Aorta (tissue), 5 donors: ENCODE results near the gene PLD1. TPM values are rescaled to one million over a fixed set of nuclear protein-coding genes. Genes with fewer than 3 reads are reported as not detected.

Experiments
- ATAC-seq: fragments of 200-7000 bp; cut with Tn5 transposase; one replicate; pipeline ENCODE4 v1.9.1; 2022; ENCODE audit warnings: moderate library complexity; ENCODE audit not compliant: low FRiP score
- DNase-seq, 2 donors: peaks; one replicate each; pipeline ENCODE4 v3.0.0-alpha.2; 2020
- H3K27ac ChIP-seq, 2 donors: one replicate each; pipeline ENCODE4 v1.5.1; 2013; ENCODE audit warnings: low read length in 2 of 2, mild to moderate bottlenecking in 2 of 2, moderate library complexity in 2 of 2, control low read depth in 1 of 2, inconsistent platforms in 1 of 2, low read depth in 1 of 2
- H3K27me3 ChIP-seq, 2 donors: one replicate each; pipeline ENCODE4 v1.6.1; 2013; ENCODE audit warnings: control low read depth in 1 of 2, low read length in 1 of 2, mild to moderate bottlenecking in 1 of 2, moderate library complexity in 1 of 2; ENCODE audit not compliant: insufficient read depth in 2 of 2, control insufficient read depth in 1 of 2
- H3K36me3 ChIP-seq, 2 donors: one replicate each; pipeline ENCODE4 v1.6.1; 2013; ENCODE audit warnings: control low read depth in 1 of 2, low read length in 1 of 2, mild to moderate bottlenecking in 1 of 2; ENCODE audit not compliant: insufficient read depth in 2 of 2, control insufficient read depth in 1 of 2
- H3K4me1 ChIP-seq, 2 donors: one replicate each; pipeline ENCODE4 v1.6.1; 2013; ENCODE audit warnings: low read length in 2 of 2, control low read depth in 1 of 2, mild to moderate bottlenecking in 1 of 2, moderate library complexity in 1 of 2; ENCODE audit not compliant: insufficient read depth in 2 of 2, control insufficient read depth in 1 of 2
- H3K4me3 ChIP-seq, 2 donors: one replicate each; pipeline ENCODE4 v1.5.1; 2013; ENCODE audit warnings: low read length in 2 of 2, control low read depth in 1 of 2, mild to moderate bottlenecking in 1 of 2
- H3K9me3 ChIP-seq: one replicate; pipeline ENCODE4 v1.6.1; 2013; ENCODE audit warnings: mild to moderate bottlenecking, low read length; ENCODE audit not compliant: control insufficient read depth
- WGBS, 2 donors: extraction: QIAGEN DNeasy Blood & Tissue Kit; methylation state at CpG; one replicate each; pipeline ENCODE4 v1.1.7; 2013; 5-methylcytosine and 5-hydroxymethylcytosine counted together
- intact Hi-C, 2 donors: fragments of 100-400 bp; cut with DNase I; formaldehyde crosslinking; loops; one replicate each; pipeline versions ENCODE4 v1.14.2 to v1.15.0; 2022
- polyA plus RNA-seq, 2 donors: library from polyadenylated mRNA; stranded (reverse); fragments of 200-250 nt; gene quantifications; one replicate each; pipeline ENCODE4 v1.2.3, GENCODE V29; 2013
- total RNA-seq, 2 donors: library from RNA; stranded (reverse); fragmentation: NEBNext Ultra II Directional; extraction: Animal tissue kit (Norgen Biotek cat#: 25700); gene quantifications; one replicate each; pipeline ENCODE4 v1.2.1, GENCODE V29; 2021
- donor health status: healthy with polysubstance abuse.
- donor health status: Bipolar disorder and iron deficiency.
- donor health status: DM: no; HTN: no; CAD: no.
- donor health status: DM: no; HTN: no; CAD: no.
- donor health status: DM: yes; HTN: yes; CAD: no.

Gene PLD1
- total and polyA plus RNA-seq, 4 donors: 19.1 to 41.3 (median 25.6) TPM

GRCh38 chr3:171649911-171650592 lies 160.2 kb downstream of the PLD1 start:
- no peaks in the 10 kb centered on the region for H3K36me3 ChIP-seq
- no peaks in the 10 kb centered on the region for H3K27me3 ChIP-seq
- H3K9me3 ChIP-seq: no peaks in the 10 kb centered on the region
- ATAC-seq: no peak
- intact Hi-C loops: loop anchor here (5.0 to 10.0 kb wide), 3 partner anchors 692 to 827 kb away; no protein-coding TSS in a partner anchor
- H3K4me3 ChIP-seq: no peak overlapping the region
- peaks cover 0 to 5% of the 10 kb centered on the region in 2 donors for H3K4me1 ChIP-seq
- DNase-seq: peak in 1 of 2 donors; percentile 50
- peak overlapping the region in 1 of 2 donors; percentile 71 for H3K27ac ChIP-seq
- WGBS, 2 donors: 70 to 75% methylated on average over 10 of the region's 10 CpGs

GRCh38 chr3:171649267-171649666 lies 161.0 kb downstream of the PLD1 start:
- ATAC-seq (no peak), DNase-seq (no peak)
- Histone ChIP-seq H3K27ac (no peak overlapping the region), H3K4me3 (no peak overlapping the region), H3K4me1 (peaks cover 0 to 4% of the 10 kb centered on the region in 2 donors), H3K9me3 (no peaks in the 10 kb centered on the region), H3K36me3 (no peaks in the 10 kb centered on the region), H3K27me3 (no peaks in the 10 kb centered on the region)
- intact Hi-C loops: loop anchor here (5.0 to 10.0 kb wide), 3 partner anchors 693 to 828 kb away; no protein-coding TSS in a partner anchor
- 69 to 73% methylated on average over 4 of the region's 4 CpGs for WGBS, 2 donors

GRCh38 chr3:171648069-171648468 lies 162.2 kb downstream of the PLD1 start:
- Histone ChIP-seq H3K36me3 (no peaks in the 10 kb centered on the region), H3K4me3 (no peak overlapping the region), H3K4me1 (peaks cover 0 to 4% of the 10 kb centered on the region in 2 donors), H3K27me3 (no peaks in the 10 kb centered on the region), H3K9me3 (no peaks in the 10 kb centered on the region), H3K27ac (no peak overlapping the region)
- DNase-seq: no peak
- intact Hi-C loops: loop anchor here (5.0 to 10.0 kb wide), 3 partner anchors 694 to 829 kb away; no protein-coding TSS in a partner anchor
- ATAC-seq: no peak

DNA sequence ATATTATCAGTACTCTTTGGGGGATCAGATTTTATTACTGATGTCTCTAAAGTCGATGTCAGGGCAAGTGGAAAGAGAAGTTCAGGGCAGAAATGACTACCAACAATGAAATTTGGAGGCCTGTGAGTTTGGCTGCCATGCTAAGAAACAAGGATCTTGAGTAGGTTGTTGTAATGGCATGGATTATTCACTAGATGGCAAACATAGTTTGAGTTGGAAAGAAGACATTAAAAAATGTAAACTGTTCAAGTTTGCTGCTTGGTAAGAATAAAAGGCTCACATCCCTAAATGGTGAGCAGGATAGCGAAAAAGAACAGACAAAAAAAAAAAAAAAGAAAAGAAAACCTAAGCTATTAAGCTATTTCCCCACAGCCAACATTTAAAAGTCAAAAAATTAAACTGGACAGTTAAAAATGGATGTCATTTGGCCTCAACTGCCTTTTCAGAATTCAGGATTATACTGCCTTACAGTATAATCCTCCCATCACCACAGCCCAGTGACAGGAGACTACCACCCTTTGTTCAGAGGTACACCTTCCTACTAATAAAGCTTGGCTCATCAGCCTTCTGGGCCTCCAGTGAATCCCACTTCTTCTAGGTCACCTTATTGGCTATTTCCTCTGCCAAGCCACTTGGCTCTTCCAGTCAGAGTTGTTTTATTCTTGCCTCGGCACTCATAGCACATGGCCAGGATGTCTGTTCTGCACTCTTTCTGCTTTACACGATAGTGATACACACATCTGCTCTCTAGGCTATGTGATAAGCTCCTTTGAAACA lies 163.7 kb downstream of the PLD1 start:
- peaks cover 0 to 2% of the 10 kb centered on the region in 2 donors for H3K36me3 ChIP-seq
- intact Hi-C loops: loop anchor here (2.0 to 10.0 kb wide), 5 partner anchors 124 to 831 kb away; no protein-coding TSS in a partner anchor
- peaks cover 0 to 4% of the 10 kb centered on the region in 2 donors for H3K4me1 ChIP-seq
- no peaks in the 10 kb centered on the region for H3K9me3 ChIP-seq
- DNase-seq (no peak), ATAC-seq (peak; percentile 70)
- no peaks in the 10 kb centered on the region for H3K27me3 ChIP-seq
- WGBS, 2 donors: 2 to 8% methylated on average over 4 of the region's 4 CpGs
- H3K4me3 ChIP-seq: no peak overlapping the region
- H3K27ac ChIP-seq: peak overlapping the region in 1 of 2 donors; percentile 44

GRCh38 chr3:171644681-171645080 lies 165.6 kb downstream of the PLD1 start:
- WGBS, 2 donors: 33 to 48% methylated on average over 8 of the region's 8 CpGs
- peaks cover 0 to 4% of the 10 kb centered on the region in 2 donors for H3K4me1 ChIP-seq

DNA sequence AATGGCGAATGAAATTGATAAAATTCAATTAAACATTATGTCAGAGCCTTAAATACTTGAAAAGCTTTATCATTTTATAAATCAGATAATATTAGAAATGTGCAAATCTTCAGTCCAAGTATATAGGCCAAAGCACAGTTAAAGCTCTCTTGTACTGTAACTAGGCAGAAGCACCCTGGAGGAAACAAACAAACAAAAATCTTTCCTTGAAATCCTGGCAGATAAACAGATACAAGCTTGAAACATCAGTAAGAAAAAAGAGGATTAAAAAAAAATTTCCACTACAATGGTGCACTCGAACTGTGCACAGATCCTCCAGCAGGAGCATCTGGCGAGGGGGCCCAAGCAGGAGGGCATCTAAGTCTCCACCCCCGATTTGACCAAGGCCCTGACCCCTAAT lies 166.6 kb downstream of the PLD1 start:
- Histone ChIP-seq H3K4me3 (no peak overlapping the region), H3K9me3 (no peaks in the 10 kb centered on the region), H3K27me3 (no peaks in the 10 kb centered on the region), H3K27ac (no peak overlapping the region), H3K36me3 (peaks cover under 1 to 4% of the 10 kb centered on the region in 2 donors), H3K4me1 (peaks cover 0 to 4% of the 10 kb centered on the region in 2 donors)
- no peak for ATAC-seq
- WGBS, 2 donors: 84 to 86% methylated on average over 4 of the region's 4 CpGs
- intact Hi-C loops: loop anchor here in 1 of 2 donors (10.0 kb wide), 1 partner anchor 701 kb away; no protein-coding TSS in a partner anchor
- DNase-seq: no peak

More at GRCh38 chr3:171644681-171645080, 165.6 kb downstream of the PLD1 start:
- DNase-seq: no peak
- no peak overlapping the region for H3K4me3 ChIP-seq
- no peaks in the 10 kb centered on the region for H3K9me3 ChIP-seq
- ATAC-seq: no peak
- peaks cover 0 to 3% of the 10 kb centered on the region in 2 donors for H3K36me3 ChIP-seq
- no peak overlapping the region for H3K27ac ChIP-seq
- no peaks in the 10 kb centered on the region for H3K27me3 ChIP-seq
- intact Hi-C loops: loop anchor here (5.0 to 10.0 kb wide), 3 partner anchors 698 to 833 kb away; no protein-coding TSS in a partner anchor

- H3K4me1 ChIP-seq: peaks cover 0 to 4% of the 10 kb centered on the region in 2 donors
- intact Hi-C loops: loop anchor here in 1 of 2 donors (10.0 kb wide), 1 partner anchor 702 kb away; no protein-coding TSS in a partner anchor
- WGBS, 2 donors: 69 to 72% methylated on average over 2 of the region's 2 CpGs
These were observed 167.2 kb downstream of the PLD1 start for GRCh38 chr3:171643033-171643432.

DNA sequence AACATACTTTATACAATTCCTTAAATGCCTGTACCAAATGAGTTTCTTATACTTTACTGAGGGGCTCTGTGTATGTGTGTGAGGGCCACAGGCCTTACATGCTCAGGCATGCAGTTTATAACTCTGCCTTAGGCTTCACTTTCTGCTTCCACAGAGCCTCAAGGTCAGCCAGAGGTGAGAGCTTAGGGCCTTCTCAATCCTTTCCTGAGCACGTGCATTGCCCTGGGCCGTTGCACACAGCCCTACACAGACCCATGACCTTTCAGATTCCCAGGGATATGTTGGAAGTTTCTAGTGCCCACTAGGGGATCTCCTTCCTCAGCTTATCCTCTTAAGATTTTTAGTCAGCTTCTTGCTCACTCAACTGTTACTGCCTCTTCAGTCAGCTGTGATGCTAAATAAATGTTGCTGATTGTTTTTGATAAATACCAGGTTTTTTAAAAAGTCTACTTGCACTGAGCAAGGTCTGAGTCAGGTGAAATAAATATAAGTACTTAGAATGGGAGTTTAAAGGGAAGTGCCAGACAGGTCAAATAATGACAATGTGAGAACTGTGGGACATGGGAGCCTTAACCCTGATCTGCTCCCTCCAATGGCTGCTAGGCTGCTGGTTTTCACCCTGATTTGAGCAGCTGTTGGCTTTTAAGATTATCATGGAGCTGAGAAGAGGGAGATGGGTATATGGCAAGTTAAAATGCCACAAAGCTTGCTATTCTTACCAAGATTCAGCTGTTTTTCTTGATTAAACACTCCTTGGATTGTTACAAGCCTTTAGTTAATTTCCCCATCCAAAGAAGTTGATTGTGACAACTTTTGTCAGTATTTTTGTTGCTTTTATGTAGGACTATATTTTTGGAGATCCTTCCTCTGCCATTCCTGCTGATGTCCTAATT lies 169.5 kb downstream of the PLD1 start:
- intact Hi-C loops: loop anchor here in 1 of 2 donors (10.0 kb wide), 1 partner anchor 704 kb away; no protein-coding TSS in a partner anchor
- 23 to 25% methylated on average over 2 of the region's 2 CpGs for WGBS, 2 donors

More at GRCh38 chr3:171643033-171643432, 167.2 kb downstream of the PLD1 start:
- Histone ChIP-seq H3K27ac (no peak overlapping the region), H3K27me3 (no peaks in the 10 kb centered on the region), H3K4me3 (no peak overlapping the region), H3K36me3 (peaks cover 2 to 6% of the 10 kb centered on the region in 2 donors), H3K9me3 (no peaks in the 10 kb centered on the region)
- DNase-seq: no peak
- no peak for ATAC-seq

More for the DNA sequence above, 169.5 kb downstream of the PLD1 start:
- H3K4me3 ChIP-seq: no peak overlapping the region
- ATAC-seq (peak; percentile 33), DNase-seq (no peak)
- no peaks in the 10 kb centered on the region for H3K9me3 ChIP-seq
- H3K27ac ChIP-seq: peak overlapping the region in 1 of 2 donors; percentile 64
- no peaks in the 10 kb centered on the region for H3K27me3 ChIP-seq
- peaks cover 0 to 4% of the 10 kb centered on the region in 2 donors for H3K4me1 ChIP-seq
- peaks cover 2 to 6% of the 10 kb centered on the region in 2 donors for H3K36me3 ChIP-seq
